ENCODE data around the gene ASS1. TPM values are rescaled to one million over a fixed set of nuclear protein-coding genes. Genes with fewer than 3 reads are reported as not detected.

ASS1 gene
- total RNA-seq, 1 donor from 2014 or later = 1.6 TPM

GRCh38 chr9:130522233-130522808 lies 77.6 kb downstream of the ASS1 start:
- CTCF ChIA-PET = no interaction called here
- no peaks in the 10 kb centered on the region for H3K36me3 Mint-ChIP-seq (ENCODE audit: low read depth)
- H3K9me3 Mint-ChIP-seq = no peaks in the 10 kb centered on the region
- ATAC-seq (ENCODE audit: low read depth) (peak; percentile 31), DNase-seq (no peak)
- no peak for TF ChIP-seq CTCF (IDR thresholded peaks at IDR 0.05)
- H3K4me3 Mint-ChIP-seq = no peak overlapping the region
- H3K4me1 Mint-ChIP-seq = peaks cover 5% of the 10 kb centered on the region
- peaks cover 25% of the 10 kb centered on the region for H3K27me3 Mint-ChIP-seq
- POLR2A ChIA-PET = no interaction called here
- intact Hi-C loops (cut with micrococcal nuclease) = no loop called here
- no peak overlapping the region for H3K27ac Mint-ChIP-seq

DNA sequence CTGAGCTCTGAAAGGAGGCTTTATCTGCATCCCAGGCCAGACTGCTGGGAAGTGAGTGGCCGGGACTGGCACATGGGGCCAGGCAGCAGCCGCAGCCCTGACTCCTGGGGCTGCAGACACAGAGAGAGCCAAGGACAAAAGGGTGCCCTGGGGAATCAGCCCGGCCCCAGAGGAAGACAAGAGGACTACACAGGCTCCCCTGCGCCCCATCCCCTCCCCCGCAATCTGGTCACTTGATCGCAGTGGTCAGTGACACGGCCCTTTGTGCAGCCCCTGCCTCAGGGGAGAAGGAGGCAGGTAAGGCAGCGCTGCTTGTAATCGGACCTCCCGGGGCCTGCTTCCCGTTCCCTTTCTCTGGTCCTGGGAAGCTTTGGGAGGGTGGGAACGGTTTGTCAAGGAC lies 79.2 kb downstream of the ASS1 start:
- H3K9me3 Mint-ChIP-seq = no peaks in the 10 kb centered on the region
- peaks cover 19% of the 10 kb centered on the region for H3K27me3 Mint-ChIP-seq
- no peak overlapping the region for H3K4me3 Mint-ChIP-seq
- no peak for ATAC-seq (ENCODE audit: low read depth)
- ChIA-PET CTCF (no interaction called here), POLR2A (no interaction called here)
- no peak for DNase-seq
- intact Hi-C loops (cut with micrococcal nuclease) = no loop called here
- H3K4me1 Mint-ChIP-seq = peaks cover 5% of the 10 kb centered on the region
- no peaks in the 10 kb centered on the region for H3K36me3 Mint-ChIP-seq (ENCODE audit: low read depth)
- H3K27ac Mint-ChIP-seq = no peak overlapping the region
- TF ChIP-seq CTCF (IDR thresholded peaks at IDR 0.05) = no peak

DNA sequence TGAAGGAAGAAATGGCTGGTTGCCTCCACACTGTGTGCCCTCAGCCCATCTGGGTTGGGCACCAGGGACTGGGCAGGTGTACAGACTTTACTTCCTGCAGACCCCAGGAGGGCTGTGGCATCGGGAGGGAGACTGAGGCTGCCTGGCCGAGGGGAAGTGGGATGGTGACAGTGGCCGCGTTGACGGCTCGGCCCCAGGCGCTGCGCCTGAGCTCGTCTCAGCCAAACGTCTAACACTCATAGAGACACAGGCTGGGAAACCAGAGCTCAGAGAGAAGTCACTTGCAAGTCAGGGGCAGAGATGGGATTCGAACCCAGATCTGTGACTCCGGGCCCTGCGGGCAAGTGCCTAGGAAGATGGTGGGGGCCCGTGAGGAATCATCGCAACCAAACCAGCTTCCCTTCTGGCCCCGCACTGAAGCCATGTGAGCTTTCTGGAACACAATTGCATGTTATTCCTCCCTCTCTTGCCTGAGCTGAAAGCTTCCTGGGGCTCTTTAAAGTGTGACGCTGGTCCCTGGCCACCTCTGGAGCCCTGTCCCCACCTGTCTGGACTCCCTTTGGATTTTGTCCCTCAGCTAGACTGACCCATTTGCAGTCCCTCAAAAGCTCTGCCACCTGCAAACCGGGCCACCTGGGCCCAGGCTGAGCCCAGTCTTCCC lies 81.6 kb downstream of the ASS1 start:
- ATAC-seq (ENCODE audit: low read depth) (no peak), DNase-seq (no peak)
- CTCF ChIA-PET = no interaction called here
- POLR2A ChIA-PET = no interaction called here
- no peak for TF ChIP-seq CTCF (IDR thresholded peaks at IDR 0.05)
- intact Hi-C loops (cut with micrococcal nuclease) = no loop called here
- Mint-ChIP-seq H3K4me3 (no peak overlapping the region), H3K9me3 (no peaks in the 10 kb centered on the region), H3K4me1 (peaks cover 5% of the 10 kb centered on the region), H3K36me3 (ENCODE audit: low read depth) (no peaks in the 10 kb centered on the region), H3K27me3 (peaks cover 11% of the 10 kb centered on the region), H3K27ac (no peak overlapping the region)

- CTCF ChIA-PET = no interaction called here
- Mint-ChIP-seq H3K4me3 (no peak overlapping the region), H3K36me3 (ENCODE audit: low read depth) (no peaks in the 10 kb centered on the region), H3K9me3 (no peaks in the 10 kb centered on the region), H3K27ac (no peak overlapping the region), H3K4me1 (peaks cover 3% of the 10 kb centered on the region), H3K27me3 (peaks cover 11% of the 10 kb centered on the region)
- POLR2A ChIA-PET = no interaction called here
- intact Hi-C loops (cut with micrococcal nuclease) = no loop called here
- TF ChIP-seq CTCF (IDR thresholded peaks at IDR 0.05) = no peak
- DNase-seq (no peak), ATAC-seq (ENCODE audit: low read depth) (no peak)
Measured at GRCh38 chr9:130526854-130527650, 82.3 kb downstream of the ASS1 start.

- Mint-ChIP-seq H3K27ac (no peak overlapping the region), H3K9me3 (no peaks in the 10 kb centered on the region), H3K27me3 (peaks cover 15% of the 10 kb centered on the region), H3K36me3 (ENCODE audit: low read depth) (no peaks in the 10 kb centered on the region), H3K4me1 (no peaks in the 10 kb centered on the region), H3K4me3 (no peak overlapping the region)
- ATAC-seq (ENCODE audit: low read depth) (no peak), DNase-seq (no peak)
- TF ChIP-seq CTCF (IDR thresholded peaks at IDR 0.05) = no peak
- ChIA-PET POLR2A (no interaction called here), CTCF (no interaction called here)
- intact Hi-C loops (cut with micrococcal nuclease) = no loop called here
Measured at GRCh38 chr9:130527651-130528310, 83.0 kb downstream of the ASS1 start.
